Kidney glomerular epithelial cell (primary cell): ENCODE data around the gene MTFR2.

Experiments used
- DNase-seq: peaks from one replicate; lab custom pipeline; 2025; lab: John Stamatoyannopoulos, UW

MTFR2 gene

DNA sequence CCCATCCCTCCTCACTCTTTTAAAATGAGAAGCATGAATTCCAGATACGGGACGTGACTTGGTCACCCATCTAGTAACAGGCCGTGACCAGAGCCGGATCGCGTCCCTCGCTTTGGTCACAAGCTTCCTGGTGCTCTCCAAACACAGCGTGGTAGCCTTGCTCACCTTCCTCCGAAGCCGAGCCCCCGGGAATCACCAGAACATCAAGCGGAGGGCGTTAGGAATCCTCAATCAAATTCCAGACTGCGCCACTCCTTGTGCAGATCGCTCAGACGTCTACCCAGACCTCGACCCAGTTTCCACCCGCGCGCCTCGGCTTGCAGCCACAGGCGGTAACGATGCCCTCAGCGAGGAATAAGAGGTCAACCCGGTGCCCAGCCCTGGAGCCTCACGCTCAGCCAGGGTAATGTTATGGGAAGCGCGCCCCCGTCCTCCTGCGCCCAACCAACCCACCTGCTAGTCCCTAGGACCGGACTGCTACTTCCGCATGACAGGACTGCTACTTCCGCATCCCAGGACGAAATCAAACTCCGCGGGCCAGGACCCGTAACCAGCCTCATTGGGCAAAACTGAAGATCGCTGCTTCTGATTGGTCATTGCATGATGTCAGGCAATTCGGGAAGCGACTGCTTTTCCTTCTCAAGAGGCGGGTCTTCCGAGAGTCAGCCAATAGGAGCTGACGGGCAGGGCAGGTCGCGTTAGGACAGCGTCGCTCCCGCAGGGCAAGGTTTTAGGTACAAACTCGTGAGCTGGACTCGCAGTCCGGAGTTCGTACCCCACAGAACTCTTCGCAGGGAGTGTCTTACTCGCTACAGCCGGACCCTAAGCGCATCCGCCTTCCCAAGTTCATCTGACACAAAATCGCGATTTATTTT is at the start of gene MTFR2:
Gene MTFR2 (minus strand): TSS at position 501 of the 875 bp plus-strand sequence. CDS start 1,212 bp downstream, outside the sequence.
- peak; percentile 99 for DNase-seq

DNA sequence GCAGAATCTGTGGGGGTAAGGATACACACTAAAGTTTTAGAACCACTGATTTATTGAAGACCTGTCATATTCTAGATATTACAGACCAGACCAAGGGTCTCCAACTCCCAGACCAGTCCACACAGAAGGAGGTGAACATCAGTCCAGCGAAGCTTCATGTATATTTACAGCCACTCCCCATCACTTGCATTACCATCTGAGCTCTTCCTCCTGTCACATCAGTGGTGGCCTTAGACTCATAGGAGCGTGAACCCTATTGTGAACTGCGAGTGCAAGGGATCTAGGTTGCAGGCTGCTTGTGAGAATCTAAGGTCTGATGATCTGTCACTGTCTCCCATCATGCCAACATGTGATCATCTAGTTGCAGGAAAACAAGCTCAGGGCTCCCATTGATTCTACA is 44.5 kb upstream of the MTFR2 start:
- no peak for DNase-seq

DNA sequence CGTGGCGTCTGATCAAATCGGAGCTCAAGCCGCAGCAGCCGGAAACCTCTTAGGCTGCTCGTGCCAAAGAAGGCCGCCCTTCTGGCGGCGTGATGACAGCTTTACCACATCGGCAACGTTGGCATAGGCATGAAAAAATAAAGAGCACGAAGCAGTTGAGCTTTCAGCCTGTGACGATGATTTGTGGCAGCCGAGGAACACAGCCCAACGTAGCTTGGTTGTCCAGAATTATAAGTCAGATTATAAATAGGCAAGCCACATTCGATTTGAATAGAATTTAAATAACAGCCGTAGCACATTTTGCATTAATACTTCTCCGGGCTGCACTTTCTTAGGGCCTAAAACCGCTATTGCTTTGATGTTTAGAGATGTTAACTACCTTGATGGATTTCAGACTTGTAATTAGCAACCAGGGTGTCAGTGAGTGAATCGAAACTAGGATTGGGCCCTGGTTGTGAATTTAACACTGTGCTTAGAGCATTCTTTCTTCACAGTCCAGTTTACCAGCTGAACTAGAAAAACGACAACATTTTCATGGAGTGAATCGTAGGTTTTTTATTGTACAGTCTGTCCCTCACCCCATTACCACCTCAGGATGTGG is 40.4 kb upstream of the MTFR2 start:
- peak; percentile 47 for DNase-seq

DNA sequence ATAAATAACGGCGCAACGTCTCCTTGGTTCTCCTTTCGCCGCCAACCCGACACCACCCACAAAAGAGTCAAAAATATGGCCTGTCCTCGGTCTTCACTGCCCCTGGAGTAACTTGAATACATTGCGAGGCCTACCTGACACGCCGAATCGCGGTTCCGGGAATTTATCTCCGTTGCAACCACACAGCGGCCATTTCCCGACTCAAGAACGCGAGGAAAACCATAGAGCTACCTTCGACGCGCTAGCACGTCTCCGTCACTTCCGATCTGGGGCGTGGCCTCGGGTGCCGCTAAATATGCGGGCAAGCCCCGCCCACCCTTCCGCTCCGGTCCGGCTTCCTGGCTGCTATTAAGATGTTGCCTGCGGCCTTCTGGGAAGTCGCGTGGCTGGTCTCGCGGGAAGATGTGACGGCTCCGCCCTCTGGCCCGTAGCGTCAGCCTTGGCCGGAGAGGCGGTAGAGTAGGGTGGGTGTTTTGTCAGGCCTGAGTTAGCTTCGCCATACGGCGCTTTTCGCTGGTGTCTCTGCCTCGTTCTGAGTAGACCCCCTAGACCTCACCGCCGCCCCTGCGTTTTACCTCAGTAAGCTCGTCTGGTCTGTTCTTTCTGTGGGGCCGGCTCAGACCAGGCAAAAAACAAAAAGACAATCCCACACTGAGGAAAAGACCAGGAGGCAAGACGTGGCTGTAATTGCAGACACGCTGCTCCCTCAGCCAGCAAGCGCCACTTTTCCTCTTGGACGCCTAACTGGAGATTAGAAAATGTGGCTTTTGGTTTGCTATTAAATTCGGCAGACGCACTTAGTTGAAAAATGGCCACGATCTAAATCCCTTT is 39.7 kb upstream of the MTFR2 start, which contains the start of gene BCLAF1:
Gene BCLAF1 (minus strand): TSS at position 268 of the 831 bp plus-strand sequence. CDS start 9,980 bp downstream, outside the sequence.
- DNase-seq, result peak; percentile 99

DNA sequence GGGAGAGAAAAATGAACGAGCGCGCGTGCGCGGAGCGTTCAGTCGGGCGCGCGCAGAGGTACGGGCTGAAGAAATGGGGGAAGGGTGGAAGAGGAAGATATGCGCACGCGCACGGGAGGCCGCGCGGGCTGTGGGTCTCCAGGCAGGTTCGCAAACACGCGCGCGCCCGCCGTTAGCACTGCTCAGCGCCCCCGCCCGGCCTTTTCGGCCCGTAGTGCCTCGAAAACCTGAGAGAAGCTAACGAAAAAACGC is 39.1 kb upstream of the MTFR2 start:
- DNase-seq, result peak; percentile 78

DNA sequence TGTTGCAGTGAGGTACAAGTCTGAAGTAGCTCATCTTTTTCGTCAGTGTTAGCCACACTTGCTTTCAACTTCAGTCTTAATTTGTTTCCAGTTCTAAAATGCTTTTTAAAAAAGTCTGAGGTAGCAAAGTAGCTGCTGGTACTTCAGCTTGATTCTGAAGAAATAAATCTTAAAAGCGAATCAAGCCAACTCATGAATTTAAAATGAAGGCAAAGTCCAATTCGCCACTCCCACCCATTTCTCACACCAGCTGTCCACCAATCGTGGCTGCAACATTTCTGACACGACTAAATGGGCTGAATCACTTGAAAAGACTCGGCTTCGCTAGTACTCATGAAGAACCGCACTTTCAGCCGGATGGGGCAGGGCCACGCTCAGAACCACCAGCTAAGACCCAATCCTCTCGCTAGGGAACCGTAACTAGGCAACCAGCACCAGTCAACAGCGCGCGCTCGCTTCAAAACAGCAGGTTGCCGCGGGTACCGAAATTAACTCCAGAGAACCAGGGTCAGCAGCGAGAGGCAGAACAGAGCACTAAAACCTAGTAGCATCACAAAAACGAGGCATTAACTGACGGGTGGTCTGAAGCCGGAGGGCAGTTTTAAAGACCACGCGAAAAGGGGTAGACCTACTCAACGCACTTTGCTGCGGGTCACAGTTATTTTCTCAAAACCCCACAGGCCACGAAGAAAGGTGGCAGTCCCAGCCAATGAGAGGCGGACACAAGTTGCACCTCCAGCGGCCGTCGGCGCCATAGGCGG is 38.6 kb upstream of the MTFR2 start:
- peak; percentile 92 for DNase-seq

DNA sequence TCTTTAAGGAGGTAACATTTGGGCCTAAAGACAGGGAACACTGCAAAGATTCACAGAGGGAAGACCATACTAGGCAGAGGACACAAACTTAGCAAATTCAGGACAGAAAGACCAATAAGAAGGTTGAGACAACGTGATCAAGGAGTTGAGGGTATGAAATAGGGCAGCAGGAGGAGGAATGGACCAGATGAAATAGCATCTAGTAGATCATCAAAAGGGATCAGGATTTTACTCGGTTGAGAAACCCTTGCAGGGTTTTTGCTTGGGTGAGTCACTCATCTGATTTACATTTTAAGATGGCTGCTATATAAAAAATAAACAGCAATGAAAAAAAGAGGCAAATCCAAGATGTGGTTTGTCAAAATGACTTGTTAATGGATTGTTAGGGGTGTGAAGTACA is 34.8 kb upstream of the MTFR2 start:
- DNase-seq, result no peak

DNA sequence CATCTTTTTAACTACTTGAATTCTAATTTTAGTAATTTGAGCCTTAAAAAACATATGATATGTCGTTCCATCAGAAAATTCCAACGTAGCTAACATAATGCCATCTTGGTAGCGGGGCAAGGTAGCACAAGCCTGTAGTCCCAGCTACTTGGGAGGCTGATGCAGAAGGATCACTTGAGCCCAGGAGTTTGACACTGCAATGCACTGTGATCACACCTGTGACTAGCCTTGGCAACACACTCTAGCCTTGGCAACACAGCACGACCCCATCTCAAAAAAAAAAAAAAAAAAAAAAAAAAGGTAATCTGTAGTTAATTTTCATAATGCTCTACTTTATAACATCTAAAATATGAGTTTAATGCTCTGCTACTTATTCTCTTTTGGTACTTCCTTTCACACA is 32.8 kb upstream of the MTFR2 start:
- DNase-seq, result no peak

DNA sequence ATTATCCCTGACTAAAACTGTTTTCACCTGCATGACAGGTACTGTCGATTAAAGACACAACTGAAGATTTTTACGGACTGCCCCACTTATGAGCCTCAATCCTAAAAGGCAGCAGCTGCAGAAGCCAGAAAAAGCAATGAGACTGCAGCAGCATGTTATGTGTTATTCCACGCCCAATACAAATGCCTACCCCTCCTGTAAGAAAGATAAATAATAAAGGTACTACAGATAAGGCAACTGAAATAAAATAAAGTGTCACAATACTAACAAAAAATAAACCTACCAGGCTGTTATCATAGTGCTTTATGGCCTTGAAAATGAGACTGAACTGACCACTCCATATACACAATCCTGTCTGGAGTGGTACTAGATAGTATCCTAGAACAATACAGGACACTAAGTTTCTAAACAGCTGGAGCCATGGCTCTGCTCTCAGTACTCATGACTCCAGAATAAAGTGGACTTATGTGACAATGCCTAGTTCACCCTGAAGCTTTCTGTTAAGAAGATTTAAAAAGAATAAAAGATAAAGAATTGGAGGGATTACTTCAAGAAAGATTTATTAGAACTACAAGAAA is 30.0 kb upstream of the MTFR2 start:
- no peak for DNase-seq

DNA sequence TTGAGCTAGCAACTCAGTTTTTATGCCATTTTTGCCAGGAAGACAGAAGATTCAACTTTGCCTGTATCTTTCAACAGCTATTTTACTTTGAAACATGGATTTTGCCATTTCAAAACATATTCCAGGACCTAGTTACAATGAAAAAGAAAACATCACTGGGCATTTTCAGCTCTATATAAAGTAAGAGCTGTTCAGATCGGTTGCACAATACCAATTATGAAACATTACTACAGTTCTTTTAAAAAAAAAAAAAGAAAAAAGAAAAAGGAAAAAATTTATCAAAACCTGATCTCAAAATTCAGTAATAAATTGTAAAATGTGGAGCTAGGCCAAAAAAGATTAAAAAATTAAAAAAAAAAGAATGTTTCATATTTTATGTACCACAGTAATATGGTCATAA is 24.0 kb upstream of the MTFR2 start:
- DNase-seq, result no peak

DNA sequence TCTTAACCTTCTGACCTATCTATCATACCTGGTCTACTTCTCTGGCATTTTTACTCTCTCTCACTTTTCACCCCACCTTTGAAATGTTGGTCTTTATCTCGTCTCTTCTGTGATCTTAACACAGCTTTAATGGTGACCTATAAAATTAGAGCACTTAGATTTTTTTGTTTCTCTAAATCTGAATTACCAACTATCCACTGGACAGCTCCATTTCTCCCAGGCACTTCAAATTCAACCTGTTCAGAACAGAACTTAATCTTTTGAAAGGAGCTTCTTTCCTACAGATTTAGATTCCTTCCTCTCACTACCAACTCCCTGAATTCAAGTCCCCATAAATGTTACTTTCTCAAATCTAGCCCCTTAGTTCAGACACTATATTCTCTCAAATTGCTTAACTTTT is 15.0 kb upstream of the MTFR2 start:
- no peak for DNase-seq

DNA sequence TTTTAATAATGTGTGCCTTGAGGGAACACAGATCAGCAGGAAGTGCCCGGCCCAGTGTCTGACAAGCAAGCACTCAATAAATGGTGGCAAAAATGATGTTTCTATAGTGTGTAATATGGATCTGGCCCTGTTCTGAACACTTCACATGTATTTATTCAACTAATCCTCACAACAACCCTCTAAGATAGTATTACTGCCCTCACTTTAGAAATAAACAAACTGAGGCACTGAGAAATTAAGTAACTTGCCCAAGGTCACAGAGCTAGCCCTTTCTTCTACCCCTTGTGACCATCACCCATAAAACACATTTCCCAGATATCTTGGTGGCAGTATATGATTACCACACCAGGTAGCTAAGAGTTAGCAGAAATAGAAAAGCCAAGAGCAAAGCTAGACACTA is 12.8 kb upstream of the MTFR2 start:
- no peak for DNase-seq

DNA sequence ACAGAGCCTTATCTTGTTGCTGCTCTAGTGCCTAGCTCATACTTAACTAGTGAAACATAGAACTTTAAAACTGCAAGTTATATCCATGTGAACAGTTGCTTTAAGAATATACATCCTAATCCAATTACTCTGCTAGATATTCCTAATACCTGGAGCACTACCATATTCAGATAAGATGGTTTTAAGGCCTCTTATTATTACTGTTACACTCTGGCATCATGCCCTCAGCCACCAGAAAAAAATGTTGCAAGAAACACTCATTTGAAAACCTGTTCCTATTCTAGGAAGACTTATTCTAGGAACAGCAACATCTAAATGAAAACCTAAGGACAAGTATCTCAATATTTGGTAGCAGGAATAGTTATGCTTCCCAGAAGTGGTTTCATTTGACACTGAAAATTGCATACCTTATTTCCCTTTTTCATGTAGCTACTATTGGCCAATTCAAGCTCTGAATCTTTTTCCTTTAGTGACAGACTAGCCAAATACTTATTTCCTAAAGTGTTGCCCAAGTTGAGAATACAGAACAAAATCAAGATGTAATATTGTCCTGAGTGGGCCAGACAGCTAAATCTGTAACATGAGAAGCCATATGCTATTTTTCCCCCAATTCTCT is 4.8 kb upstream of the MTFR2 start:
- DNase-seq, result no peak

DNA sequence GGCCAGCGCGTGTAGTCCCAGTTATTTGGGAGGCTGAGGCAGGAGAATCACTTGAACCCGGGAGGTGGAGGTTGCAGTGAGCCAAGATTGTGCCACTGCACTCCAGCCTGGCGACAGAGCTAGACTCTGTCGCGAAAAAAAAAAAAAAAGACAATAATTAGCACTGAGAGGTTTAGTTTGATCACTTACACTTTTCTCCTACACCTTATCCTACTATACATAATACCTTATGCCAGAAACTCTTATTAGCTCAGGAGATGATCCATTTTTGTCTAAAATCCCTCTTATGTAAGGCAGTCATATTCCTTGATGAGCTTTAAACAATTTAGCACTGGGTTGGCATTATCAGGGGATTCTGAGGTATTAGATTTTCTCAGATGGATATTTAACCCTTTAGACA is 3.6 kb upstream of the MTFR2 start:
- DNase-seq, result no peak

DNA sequence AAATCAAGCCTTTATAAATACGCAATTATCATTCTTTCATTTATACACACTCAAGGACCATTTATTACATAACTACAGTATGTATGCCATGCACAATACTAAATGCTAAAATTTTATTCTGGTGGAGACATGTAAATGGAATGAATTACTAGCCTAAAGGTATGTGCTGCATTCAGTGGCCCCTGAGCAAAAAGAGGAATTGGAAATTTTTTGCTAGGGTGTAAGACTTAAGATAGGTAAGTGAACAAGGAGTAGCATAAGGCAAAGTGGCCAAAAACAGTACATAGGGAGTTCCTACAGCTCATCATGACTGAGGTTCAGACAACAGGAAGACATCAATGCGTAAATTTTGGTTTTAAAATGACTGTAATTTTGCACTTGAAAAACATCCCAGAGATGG is 2.3 kb upstream of the MTFR2 start:
- no peak for DNase-seq

DNA sequence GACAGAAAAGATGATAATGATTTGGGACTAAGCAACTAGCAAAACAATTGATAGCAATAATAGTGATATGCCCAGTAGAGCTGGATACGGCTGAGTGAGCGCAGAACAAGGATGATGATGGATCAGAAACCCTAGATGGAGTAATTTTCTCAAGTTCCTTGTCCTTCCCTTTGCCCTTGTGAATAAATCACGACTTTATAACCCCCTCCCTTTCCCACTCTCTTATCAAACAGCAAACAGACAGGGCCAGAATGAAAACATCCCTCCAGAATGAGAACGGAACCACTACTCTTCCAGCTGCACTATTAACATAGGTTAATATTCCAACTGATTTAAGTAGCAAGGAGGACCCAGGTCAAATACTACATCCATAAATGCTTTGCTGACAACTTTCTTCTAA is 1.3 kb upstream of the MTFR2 start:
- no peak for DNase-seq

DNA sequence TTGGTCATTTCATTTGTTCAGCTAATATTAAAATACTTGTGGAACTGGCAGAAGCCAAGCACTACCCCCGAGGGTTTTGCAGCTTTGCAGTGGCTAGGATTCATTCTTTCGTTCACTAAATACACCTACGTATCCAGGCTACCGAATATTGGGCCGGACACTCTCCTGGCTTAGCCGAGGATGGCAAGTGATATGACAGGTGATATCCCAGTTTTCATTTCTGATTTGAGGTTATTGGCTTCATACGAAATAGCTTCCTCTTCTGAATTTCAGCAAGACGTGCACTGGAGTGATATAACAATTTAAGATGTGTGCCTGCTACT is 536 bp upstream of the MTFR2 start:
- DNase-seq, result no peak

DNA sequence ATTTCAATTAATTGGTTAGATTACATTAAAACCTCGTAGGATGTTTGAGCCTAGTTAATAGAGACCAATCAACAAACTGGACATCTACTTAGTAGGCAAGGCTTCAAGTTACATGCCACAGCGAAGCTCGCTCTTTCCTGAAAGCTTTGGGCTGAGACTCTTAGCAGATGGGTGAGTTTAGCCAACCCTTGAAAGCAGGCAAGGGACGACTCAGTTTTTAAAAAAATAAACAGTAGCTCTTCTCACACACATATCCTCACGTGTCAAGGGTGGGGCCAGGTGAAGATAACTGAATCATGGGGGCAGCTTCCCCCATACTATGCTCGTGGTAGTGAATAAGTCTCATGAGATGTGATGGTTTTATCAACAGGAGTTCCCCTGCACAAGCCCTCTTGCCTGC is 775 bp downstream of the MTFR2 start:
- no peak for DNase-seq

DNA sequence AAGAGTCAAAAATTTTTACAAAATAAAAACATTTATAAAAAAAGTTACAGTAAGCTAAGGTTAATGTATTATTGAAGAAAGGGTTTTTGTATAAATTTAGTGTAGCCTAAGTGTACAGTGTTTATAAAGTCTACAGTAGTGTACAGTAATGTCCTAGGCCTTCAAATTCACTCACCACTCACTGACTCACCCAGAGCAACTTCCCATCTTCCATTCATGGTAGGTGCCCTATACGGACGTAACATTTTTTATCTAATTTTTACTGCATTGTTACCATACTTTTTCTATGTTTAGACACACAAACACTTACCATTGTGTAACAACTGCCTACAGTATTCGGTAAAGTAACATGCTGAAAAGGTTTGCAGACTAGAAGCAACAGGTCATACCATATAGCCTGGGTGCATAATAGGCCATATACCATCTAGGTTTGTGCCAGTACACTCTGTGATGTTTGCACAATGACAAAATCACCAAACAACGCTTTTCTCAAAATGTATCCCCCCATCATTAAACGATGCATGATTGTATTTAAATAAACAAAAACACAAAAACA is 6.0 kb downstream of the MTFR2 start:
- no peak for DNase-seq

DNA sequence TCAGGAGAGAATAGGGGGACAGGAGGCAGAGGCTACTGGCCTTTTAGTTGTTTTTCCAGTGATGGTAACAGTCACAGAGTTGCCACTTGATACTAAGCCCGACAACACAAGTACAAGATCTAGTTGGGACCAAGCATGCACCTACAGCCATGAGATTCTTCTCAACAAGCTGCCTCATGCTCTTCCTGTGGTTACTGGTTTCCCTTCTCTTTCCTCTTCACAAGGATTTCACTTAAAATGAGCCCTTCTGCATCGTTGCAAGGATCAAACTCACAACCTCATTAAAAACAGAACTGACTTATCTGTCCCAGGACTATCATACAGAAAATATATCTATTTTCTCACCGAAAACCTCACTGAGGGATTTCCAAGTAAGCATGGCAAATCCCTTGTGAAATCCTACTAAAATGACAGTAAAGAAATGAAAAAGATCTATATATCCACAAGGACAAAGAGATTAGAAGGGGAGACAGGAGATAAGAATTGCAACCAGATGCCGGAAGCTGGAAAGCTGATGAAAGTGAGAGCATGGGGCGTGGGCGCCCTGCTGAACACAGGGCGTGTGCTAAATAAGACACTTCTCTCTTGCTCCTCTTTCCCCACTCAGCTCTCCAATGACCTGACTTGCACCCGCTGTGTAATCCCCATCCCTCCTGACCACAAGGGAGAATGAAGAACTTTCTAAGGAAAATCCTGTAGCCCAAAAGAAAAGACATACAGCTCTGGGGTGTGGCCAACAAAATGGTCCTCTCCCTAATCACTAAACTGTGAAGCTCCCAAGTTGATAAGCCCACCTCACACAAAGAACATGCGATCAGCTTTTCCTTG is 13.4 kb downstream of the MTFR2 start:
- no peak for DNase-seq
